Activated T-helper 17 cell treated with anti-CD3 and anti-CD28 coated beads, Interleukin-2, amount 50 U/mL, for 72 hours (primary cell): ENCODE results near the gene OR52K1. TPM values are rescaled to one million over a fixed set of nuclear protein-coding genes. Genes with fewer than 3 reads are reported as not detected.
A peak's percentile ranks its signal among the peaks of the same experiment; 100 is the strongest.

Experiments
- ATAC-seq: fragments of 150-1000 bp; cut with Tn5 transposase; replicated peaks from 2 replicates; pipeline ENCODE4 v1.10.0; 2021; ENCODE audit warnings: mild to moderate bottlenecking, moderate library complexity
- H3K27ac Mint-ChIP-seq: one replicate; pipeline ENCODE4 v1.8.0; 2022; ENCODE audit warnings: mixed read lengths
- H3K27me3 Mint-ChIP-seq: one replicate; pipeline ENCODE4 v1.8.0; 2022; ENCODE audit warnings: mixed read lengths
- H3K36me3 Mint-ChIP-seq: one replicate; pipeline ENCODE4 v1.8.0; 2022; ENCODE audit warnings: low read depth, mild to moderate bottlenecking, mixed read lengths
- H3K4me1 Mint-ChIP-seq: one replicate; pipeline ENCODE4 v1.8.0; 2022; ENCODE audit warnings: mixed read lengths
- H3K4me3 Mint-ChIP-seq: one replicate; pipeline ENCODE4 v1.8.0; 2022; ENCODE audit warnings: mild to moderate bottlenecking, mixed read lengths
- H3K9me3 Mint-ChIP-seq: one replicate; pipeline ENCODE4 v1.8.0; 2022; ENCODE audit warnings: mixed read lengths
- total RNA-seq, 2 donors: library from RNA; stranded (reverse); gene quantifications; one replicate each; pipeline ENCODE4 v1.2.3, GENCODE V29; 2022

Gene OR52K1
- under 1 TPM in 1 of 2 donors, not detected in 1; 0.05 TPM for total RNA-seq

GRCh38 chr11:4482445-4482844 is at the start of gene OR52K1:
Gene OR52K1, plus strand, starts transcription at chr11:4482646. Its CDS starts 6,255 bp downstream, at chr11:4488901.
- ATAC-seq, result no peak
- Mint-ChIP-seq H3K4me1 (no peaks in the 10 kb centered on the region), H3K4me3 (no peak within 1 kb of the TSS), H3K36me3 (no peaks in the 10 kb centered on the region), H3K27ac (no peak within 1 kb of the TSS), H3K27me3 (peaks cover 6% of the 10 kb centered on the region), H3K9me3 (no peaks in the 10 kb centered on the region)

- no peak overlapping the region for H3K27ac Mint-ChIP-seq
These were observed 48.6 kb upstream of the OR52K1 start for GRCh38 chr11:4433856-4434255.

DNA sequence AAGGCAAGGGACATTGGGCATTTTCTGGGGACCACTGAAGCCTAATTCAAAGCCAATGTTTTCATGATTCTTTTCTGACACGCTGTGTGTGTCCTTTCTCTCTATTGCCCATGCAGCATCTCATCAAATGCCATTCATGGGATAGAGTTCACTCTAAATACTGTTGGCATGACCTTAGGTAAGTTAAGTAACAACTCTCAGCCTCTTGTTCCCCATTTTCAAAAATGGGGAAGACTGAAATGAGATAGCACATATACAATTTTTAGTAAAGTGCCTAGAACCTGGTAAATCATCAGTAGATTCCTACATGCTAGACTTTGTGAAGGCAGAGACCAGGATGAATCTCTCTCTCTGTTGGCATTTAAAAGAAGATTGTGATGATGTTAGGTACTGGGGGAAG is 46.0 kb upstream of the OR52K1 start:
- H3K27ac Mint-ChIP-seq, result no peak overlapping the region
- no peaks in the 10 kb centered on the region for H3K36me3 Mint-ChIP-seq
- H3K9me3 Mint-ChIP-seq, result peaks cover 4% of the 10 kb centered on the region
- no peak overlapping the region for H3K4me3 Mint-ChIP-seq
- peaks cover 18% of the 10 kb centered on the region for H3K27me3 Mint-ChIP-seq
- no peaks in the 10 kb centered on the region for H3K4me1 Mint-ChIP-seq
- ATAC-seq, result no peak

More at GRCh38 chr11:4433856-4434255, 48.6 kb upstream of the OR52K1 start:
- Mint-ChIP-seq H3K4me3 (no peak overlapping the region), H3K27me3 (peaks cover 17% of the 10 kb centered on the region), H3K4me1 (no peaks in the 10 kb centered on the region), H3K36me3 (no peaks in the 10 kb centered on the region), H3K9me3 (peaks cover under 1% of the 10 kb centered on the region)
- ATAC-seq, result no peak

DNA sequence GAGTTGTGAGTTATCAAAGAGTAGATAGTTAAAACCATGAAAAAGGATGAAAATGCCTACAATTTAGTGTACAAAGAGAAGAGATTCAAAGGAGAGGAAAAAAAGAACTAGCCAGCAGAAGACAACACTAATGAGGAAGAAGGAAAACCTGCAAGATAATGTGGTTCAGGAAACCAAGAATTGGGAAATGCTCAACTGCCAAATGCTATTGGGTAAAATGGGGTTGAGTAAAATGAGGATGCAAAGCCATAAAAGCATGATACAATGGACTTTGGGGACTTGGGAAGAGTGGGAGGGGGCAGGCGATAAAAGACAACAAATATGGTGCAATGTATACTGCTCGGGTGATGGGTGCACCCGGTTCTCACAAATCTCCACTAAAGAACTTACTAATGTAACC is 40.9 kb upstream of the OR52K1 start:
- Mint-ChIP-seq H3K27ac (no peak overlapping the region), H3K9me3 (peaks cover 4% of the 10 kb centered on the region), H3K36me3 (no peaks in the 10 kb centered on the region), H3K4me3 (no peak overlapping the region), H3K4me1 (no peaks in the 10 kb centered on the region), H3K27me3 (peaks cover 18% of the 10 kb centered on the region)
- no peak for ATAC-seq

DNA sequence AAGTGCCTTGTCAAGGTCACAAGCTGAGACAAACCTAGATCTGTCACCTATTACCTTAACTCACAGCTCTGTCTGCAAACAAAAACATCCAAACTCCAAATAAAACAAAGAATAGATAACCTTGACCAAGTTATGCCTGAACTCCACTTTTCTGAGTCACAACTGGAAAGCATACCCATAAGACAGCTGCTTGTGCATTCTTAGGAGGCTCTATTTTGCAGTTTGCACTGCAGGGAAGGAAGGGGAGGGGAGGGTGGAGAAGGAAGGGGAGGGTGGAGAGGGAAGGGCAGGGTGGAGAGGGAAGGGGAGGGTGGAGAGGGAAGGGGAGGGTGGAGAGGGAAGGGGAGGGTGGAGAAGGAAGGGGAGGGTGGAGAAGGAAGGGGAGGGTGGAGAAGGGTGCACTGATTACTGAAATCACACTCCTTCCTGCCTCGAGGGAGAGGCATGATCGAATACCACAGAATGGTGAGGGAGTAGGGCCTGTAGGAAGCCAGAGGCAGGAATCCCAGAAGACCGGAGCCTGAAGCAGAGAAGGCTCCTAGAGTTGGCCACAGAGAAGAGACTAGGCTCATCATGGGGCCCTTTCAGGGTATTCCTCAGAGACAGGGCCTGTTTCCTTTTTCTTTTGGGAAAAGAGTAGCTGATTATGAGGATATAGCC is 39.1 kb upstream of the OR52K1 start:
- ATAC-seq, result no peak
- Mint-ChIP-seq H3K27me3 (peaks cover 11% of the 10 kb centered on the region), H3K36me3 (no peaks in the 10 kb centered on the region), H3K27ac (no peak overlapping the region), H3K4me1 (no peaks in the 10 kb centered on the region), H3K9me3 (peaks cover 4% of the 10 kb centered on the region), H3K4me3 (no peak overlapping the region)

- Mint-ChIP-seq H3K36me3 (no peaks in the 10 kb centered on the region), H3K4me3 (no peak within 1 kb of the TSS), H3K27ac (no peak within 1 kb of the TSS), H3K4me1 (no peaks in the 10 kb centered on the region), H3K27me3 (peaks cover 4% of the 10 kb centered on the region), H3K9me3 (no peaks in the 10 kb centered on the region)
- ATAC-seq, result no peak
These were observed 33.5 kb upstream of the OR52K1 start, which contains the start of gene OR52K2 for GRCh38 chr11:4448995-4449394. Gene OR52K2, plus strand, starts transcription at chr11:4449295. Its CDS starts 45 bp downstream, at chr11:4449340.

GRCh38 chr11:4453118-4453517 is 29.3 kb upstream of the OR52K1 start:
- Mint-ChIP-seq H3K36me3 (no peaks in the 10 kb centered on the region), H3K4me1 (peaks cover 4% of the 10 kb centered on the region), H3K9me3 (peaks cover 3% of the 10 kb centered on the region), H3K27me3 (peaks cover 6% of the 10 kb centered on the region), H3K27ac (no peak overlapping the region), H3K4me3 (no peak overlapping the region)
- ATAC-seq, result no peak

- peaks cover 6% of the 10 kb centered on the region for H3K27me3 Mint-ChIP-seq
- H3K4me3 Mint-ChIP-seq, result no peak overlapping the region
- H3K36me3 Mint-ChIP-seq, result no peaks in the 10 kb centered on the region
- peaks cover 4% of the 10 kb centered on the region for H3K4me1 Mint-ChIP-seq
- ATAC-seq, result no peak
- H3K9me3 Mint-ChIP-seq, result peaks cover 3% of the 10 kb centered on the region
- H3K27ac Mint-ChIP-seq, result no peak overlapping the region
These were observed 28.4 kb upstream of the OR52K1 start for GRCh38 chr11:4454021-4454420.

DNA sequence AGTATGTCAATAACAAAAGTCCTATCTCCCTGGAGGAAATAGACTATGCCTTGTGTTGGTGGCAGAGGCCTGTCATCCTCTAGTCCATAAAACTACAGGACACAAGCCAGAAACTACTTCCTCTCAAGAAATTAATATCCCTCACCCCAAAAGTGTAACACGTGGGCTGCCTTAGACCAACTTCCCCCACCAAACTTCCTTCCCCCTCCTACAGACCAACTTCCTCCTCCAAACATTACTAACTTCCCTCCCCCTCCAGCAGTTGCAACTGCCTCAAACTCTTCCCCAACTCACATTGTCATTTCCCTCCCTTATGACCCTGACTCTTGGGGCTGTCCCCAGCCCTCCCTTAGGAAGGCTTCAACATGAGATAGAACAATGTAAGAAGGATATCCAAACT is 27.0 kb upstream of the OR52K1 start:
- H3K4me1 Mint-ChIP-seq, result peaks cover 8% of the 10 kb centered on the region
- H3K36me3 Mint-ChIP-seq, result no peaks in the 10 kb centered on the region
- H3K27me3 Mint-ChIP-seq, result peaks cover 6% of the 10 kb centered on the region
- no peak for ATAC-seq
- H3K4me3 Mint-ChIP-seq, result no peak overlapping the region
- no peak overlapping the region for H3K27ac Mint-ChIP-seq
- H3K9me3 Mint-ChIP-seq, result peaks cover 3% of the 10 kb centered on the region

- Mint-ChIP-seq H3K27me3 (peaks cover 18% of the 10 kb centered on the region), H3K27ac (no peak overlapping the region), H3K4me3 (no peak overlapping the region), H3K9me3 (peaks cover 14% of the 10 kb centered on the region), H3K36me3 (no peaks in the 10 kb centered on the region), H3K4me1 (peaks cover 8% of the 10 kb centered on the region)
- no peak for ATAC-seq
These were observed 22.9 kb upstream of the OR52K1 start for GRCh38 chr11:4459500-4459899.

DNA sequence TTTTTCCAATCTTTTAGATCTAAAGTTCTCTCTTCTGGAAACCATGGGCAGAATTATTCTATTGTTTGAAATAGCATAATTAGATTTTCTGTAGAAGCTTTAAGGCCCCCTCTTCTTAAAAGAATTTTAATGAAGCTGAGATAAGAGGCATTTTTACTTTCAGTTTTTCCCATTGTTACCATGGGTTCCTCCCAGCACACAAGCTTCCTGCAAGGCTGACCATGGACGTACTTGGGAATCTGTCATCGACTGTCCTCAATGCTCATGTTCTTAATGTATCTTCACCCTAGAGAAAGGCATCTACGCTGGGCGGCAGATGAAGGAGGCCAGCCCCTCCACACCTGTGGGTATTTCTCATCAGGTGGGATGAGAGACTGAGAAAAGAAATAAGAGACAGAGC is 22.3 kb upstream of the OR52K1 start:
- Mint-ChIP-seq H3K36me3 (no peaks in the 10 kb centered on the region), H3K4me1 (peaks cover 8% of the 10 kb centered on the region), H3K27me3 (peaks cover 23% of the 10 kb centered on the region), H3K27ac (no peak overlapping the region), H3K9me3 (peaks cover 19% of the 10 kb centered on the region), H3K4me3 (no peak overlapping the region)
- no peak for ATAC-seq

DNA sequence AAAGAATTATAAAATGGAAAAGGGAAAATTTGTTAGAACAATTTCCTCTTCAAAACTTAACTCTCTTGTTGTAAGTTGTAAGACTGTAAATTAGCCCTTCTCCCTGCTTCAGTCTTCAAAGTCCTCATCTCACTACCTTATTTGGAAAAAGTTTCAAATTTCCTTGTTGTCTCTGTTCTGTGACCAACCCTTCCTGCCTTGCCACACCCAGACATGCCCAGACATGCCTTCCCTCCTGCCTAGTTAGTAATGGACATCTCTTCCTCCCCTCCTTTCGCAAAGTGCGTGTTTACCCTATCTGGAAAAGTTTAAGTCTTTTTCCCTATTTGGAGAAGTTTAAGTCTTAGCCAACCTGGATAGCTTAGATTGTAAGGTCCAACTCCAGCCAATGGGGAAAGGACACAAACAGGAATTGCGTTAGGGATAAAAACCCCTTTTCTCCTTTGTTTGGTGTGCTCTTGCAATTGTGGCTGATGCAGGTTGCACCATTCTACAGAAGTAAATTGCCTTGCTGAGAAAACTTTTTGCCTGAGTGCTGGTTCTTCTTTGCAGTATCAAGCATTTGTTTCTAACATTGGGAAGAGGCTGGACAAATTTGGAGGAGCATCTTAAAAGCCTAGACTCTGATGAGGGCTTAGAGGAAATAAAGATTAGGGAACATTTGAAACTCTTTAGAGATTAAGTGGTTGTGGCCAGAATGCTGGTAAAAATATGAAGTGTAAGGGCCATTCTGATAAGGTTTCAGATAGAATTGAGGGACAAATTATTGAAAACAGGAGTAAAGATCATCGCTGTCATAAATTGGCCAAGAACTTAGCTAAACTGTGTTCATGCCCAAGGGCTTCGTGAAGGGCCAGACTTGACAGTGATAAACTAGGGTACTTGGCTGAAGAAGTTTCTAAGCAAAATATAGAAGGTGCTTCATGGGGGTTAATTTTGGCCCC is 18.0 kb upstream of the OR52K1 start:
- no peak for ATAC-seq
- Mint-ChIP-seq H3K36me3 (no peaks in the 10 kb centered on the region), H3K4me3 (no peak overlapping the region), H3K27me3 (peaks cover 23% of the 10 kb centered on the region), H3K4me1 (peaks cover 4% of the 10 kb centered on the region), H3K9me3 (peaks cover 15% of the 10 kb centered on the region), H3K27ac (peak overlapping the region; percentile 14)

DNA sequence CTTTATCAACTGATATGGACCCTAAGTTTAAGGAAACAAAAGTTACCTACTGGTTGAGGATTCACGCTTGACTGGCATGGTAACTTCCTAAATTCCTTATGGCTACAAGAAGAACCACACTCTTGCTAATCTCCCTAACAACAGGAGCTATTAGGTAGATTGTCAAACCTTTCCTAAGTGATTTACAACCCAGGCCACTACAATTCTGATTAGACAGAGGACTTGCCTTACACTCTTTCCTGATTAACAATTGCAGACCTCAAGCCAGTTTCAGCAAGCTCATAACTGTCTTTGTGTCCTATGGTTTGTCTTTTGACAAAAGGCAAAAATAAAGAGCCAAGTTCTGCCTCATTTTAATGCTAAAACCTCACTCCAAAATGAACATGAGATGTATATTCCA is 17.0 kb upstream of the OR52K1 start:
- no peak for ATAC-seq
- H3K27me3 Mint-ChIP-seq, result peaks cover 23% of the 10 kb centered on the region
- no peak overlapping the region for H3K4me3 Mint-ChIP-seq
- H3K9me3 Mint-ChIP-seq, result peaks cover 15% of the 10 kb centered on the region
- no peaks in the 10 kb centered on the region for H3K4me1 Mint-ChIP-seq
- no peaks in the 10 kb centered on the region for H3K36me3 Mint-ChIP-seq
- no peak overlapping the region for H3K27ac Mint-ChIP-seq

DNA sequence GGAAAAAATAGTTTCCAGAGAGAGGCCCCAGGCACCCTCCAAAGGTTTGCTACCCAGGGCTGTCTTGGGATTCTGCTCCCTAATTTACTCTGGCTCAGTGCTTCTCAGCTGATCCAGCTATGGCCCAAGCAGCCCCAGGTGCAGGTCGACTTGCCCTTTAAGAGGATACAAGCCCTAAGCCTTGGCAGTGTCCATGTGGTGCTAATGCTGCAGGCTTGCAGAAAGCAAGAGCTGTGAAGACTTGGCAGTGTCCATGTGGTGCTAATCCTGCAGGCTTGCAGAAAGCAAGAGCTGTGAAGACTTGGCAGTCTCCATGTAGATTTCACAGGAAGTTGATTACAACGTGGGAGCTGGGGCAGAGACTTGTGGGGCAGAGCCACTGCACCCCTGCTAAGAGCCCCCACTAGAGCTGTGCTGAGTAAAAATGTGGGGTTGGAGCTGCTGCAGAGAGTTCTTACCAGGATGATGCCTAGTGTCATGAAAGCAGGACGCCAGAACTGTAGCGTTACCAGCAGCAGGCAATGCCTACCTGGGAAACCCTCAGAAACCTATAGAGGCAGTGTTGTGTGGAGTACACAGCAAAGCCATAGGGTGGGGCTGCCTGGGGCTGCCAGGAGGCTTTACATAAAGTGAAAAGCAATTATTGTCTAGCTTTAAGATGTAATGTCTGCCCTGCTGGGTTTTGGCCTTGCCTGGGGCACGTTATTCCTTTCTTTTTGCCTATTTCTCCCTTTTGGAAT is 16.1 kb upstream of the OR52K1 start:
- Mint-ChIP-seq H3K9me3 (peaks cover 15% of the 10 kb centered on the region), H3K36me3 (no peaks in the 10 kb centered on the region), H3K4me1 (no peaks in the 10 kb centered on the region), H3K27ac (no peak overlapping the region), H3K27me3 (peaks cover 29% of the 10 kb centered on the region), H3K4me3 (no peak overlapping the region)
- ATAC-seq, result no peak
